KMS-11 (cell line): ENCODE results near the gene KIF26B.

Experiments used
- H2AFZ ChIP-seq: fragments of 200-600 bp; sonication (generic); 2 replicates; pipeline ENCODE4 v1.6.1; 2016; ENCODE audit warnings: antibody characterized with exemption, mixed run types, low read depth
- H3K27ac ChIP-seq: fragments of 200-600 bp; sonication (generic); 2 replicates; pipeline ENCODE4 v1.6.1; 2016; ENCODE audit warnings: mild to moderate bottlenecking, mixed run types
- H3K27me3 ChIP-seq: fragments of 200-600 bp; sonication (generic); 2 replicates; pipeline ENCODE4 v1.6.1; 2017; ENCODE audit warnings: mild to moderate bottlenecking, low read depth, mixed run types, moderate library complexity; ENCODE audit not compliant: insufficient read depth
- H3K36me3 ChIP-seq: fragments of 200-600 bp; sonication (generic); 2 replicates; pipeline ENCODE4 v1.6.1; 2017; ENCODE audit warnings: mild to moderate bottlenecking, mixed run types; ENCODE audit not compliant: insufficient read depth
- H3K4me1 ChIP-seq: fragments of 200-600 bp; sonication (generic); 2 replicates; pipeline ENCODE4 v1.6.1; 2016; ENCODE audit warnings: mild to moderate bottlenecking, low read depth, mixed run types; ENCODE audit not compliant: poor library complexity, severe bottlenecking
- H3K4me2 ChIP-seq: fragments of 200-600 bp; sonication (generic); 2 replicates; pipeline ENCODE4 v1.7.0; 2016; ENCODE audit warnings: mild to moderate bottlenecking, mixed run types
- H3K4me3 ChIP-seq: fragments of 200-600 bp; sonication (generic); IDR thresholded peaks from 2 replicates; pipeline ENCODE4 v1.6.1; 2017; ENCODE audit warnings: low read depth, low read length, mixed read lengths; ENCODE audit not compliant: insufficient read depth
- H3K79me2 ChIP-seq: fragments of 200-600 bp; sonication (generic); 2 replicates; pipeline ENCODE4 v1.6.1; 2016; ENCODE audit warnings: low read depth, mixed run types; ENCODE audit not compliant: insufficient read depth
- H3K9ac ChIP-seq: fragments of 200-600 bp; sonication (generic); 2 replicates; pipeline ENCODE4 v1.6.1; 2016; ENCODE audit warnings: mild to moderate bottlenecking, mixed run types
- H4K20me1 ChIP-seq: fragments of 200-600 bp; sonication (generic); 2 replicates; pipeline ENCODE4 v1.6.1; 2016; ENCODE audit warnings: mild to moderate bottlenecking, mixed run types; ENCODE audit not compliant: insufficient read depth
- CTCF ChIP-seq: fragments of 200-600 bp; sonication (generic); conservative IDR thresholded peaks from 2 replicates; pipeline ENCODE4 v1.6.1; 2017; ENCODE audit warnings: low read depth, mild to moderate bottlenecking, antibody characterized with exemption, low read length, moderate library complexity, mixed read lengths

Gene KIF26B

DNA sequence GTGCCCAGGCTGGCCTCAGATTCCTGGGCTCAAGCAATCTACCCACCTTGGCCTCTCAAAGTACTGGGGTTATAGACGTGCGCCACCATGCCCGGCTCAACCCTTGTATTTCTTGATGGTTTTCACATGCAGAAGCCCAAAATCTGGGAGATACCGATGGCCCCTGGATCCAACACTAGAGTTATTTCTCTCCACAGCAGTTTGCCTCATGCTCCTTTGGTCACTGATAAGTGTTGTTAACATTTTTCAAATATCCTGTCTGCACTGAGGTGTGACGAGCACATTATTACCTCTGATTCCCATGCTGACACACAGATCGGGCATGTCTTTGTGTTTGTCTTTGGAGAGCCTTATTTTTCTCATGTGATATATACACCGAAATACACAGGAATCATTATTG, 107.0 kb downstream of the KIF26B start:
- Histone ChIP-seq H3K27me3 (no peaks in the 10 kb centered on the region), H4K20me1 (no peaks in the 10 kb centered on the region)

GRCh38 chr1:245263529-245264095, 108.8 kb downstream of the KIF26B start:
- Histone ChIP-seq H3K4me2 (no peak overlapping the region), H3K79me2 (no peaks in the 10 kb centered on the region), H3K36me3 (no peaks in the 10 kb centered on the region), H3K9ac (no peak overlapping the region), H2AFZ (no peak overlapping the region), H3K4me3 (no peak overlapping the region), H3K4me1 (no peaks in the 10 kb centered on the region), H3K27ac (no peak overlapping the region), H4K20me1 (no peaks in the 10 kb centered on the region), H3K27me3 (no peaks in the 10 kb centered on the region)
- TF ChIP-seq CTCF, result no peak

More for the DNA sequence above, 107.0 kb downstream of the KIF26B start:
- no peak overlapping the region for H2AFZ ChIP-seq
- H3K79me2 ChIP-seq, result no peaks in the 10 kb centered on the region
- H3K4me1 ChIP-seq, result no peaks in the 10 kb centered on the region
- H3K27ac ChIP-seq, result no peak overlapping the region
- no peaks in the 10 kb centered on the region for H3K36me3 ChIP-seq
- no peak overlapping the region for H3K4me2 ChIP-seq
- no peak overlapping the region for H3K9ac ChIP-seq
- no peak overlapping the region for H3K4me3 ChIP-seq
- TF ChIP-seq CTCF, result no peak

DNA sequence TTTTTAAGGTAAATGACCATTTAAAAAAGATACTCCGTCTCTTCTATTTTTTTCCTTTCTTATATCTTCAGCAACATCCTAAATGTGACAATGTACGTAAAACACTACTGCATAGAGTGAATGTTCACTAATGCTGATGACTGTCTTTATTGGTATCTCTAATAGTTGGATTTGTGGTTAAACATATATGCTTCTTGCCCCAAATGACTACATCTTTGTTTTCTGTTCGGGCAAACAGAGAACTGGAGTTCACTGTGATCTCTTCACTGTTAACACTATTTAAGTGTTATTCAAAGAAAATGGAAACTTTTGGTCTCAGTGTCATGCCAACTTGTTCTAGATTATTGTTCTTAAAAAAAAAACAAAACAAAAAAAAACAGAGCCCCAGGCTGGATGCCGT, 109.4 kb downstream of the KIF26B start:
- no peak overlapping the region for H3K27ac ChIP-seq

DNA sequence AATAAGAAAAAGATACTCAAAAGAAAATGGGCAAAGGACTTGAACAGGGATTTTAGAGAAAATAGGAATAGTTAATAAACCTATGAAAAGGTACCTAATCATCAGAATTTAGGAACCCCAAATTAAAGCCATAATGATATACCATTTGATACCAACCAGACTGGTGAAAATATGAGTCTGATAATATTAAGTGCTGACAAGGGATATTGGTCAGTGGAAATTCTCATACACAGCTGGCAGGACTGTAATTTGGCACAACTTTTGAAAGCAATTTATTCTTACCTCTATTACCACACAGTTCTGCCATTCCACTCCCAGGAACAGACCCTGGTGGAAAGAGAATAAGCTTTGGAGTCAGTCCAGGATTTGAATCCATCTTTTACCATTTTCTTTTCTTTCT, 111.3 kb downstream of the KIF26B start:
- Histone ChIP-seq H3K79me2 (no peaks in the 10 kb centered on the region), H3K4me3 (no peak overlapping the region), H4K20me1 (no peaks in the 10 kb centered on the region), H3K36me3 (no peaks in the 10 kb centered on the region), H3K9ac (no peak overlapping the region), H3K27me3 (no peaks in the 10 kb centered on the region), H3K4me1 (no peaks in the 10 kb centered on the region), H3K4me2 (no peak overlapping the region), H3K27ac (no peak overlapping the region), H2AFZ (no peak overlapping the region)
- TF ChIP-seq CTCF, result no peak

More for the DNA sequence above, 109.4 kb downstream of the KIF26B start:
- Histone ChIP-seq H3K9ac (no peak overlapping the region), H3K4me1 (no peaks in the 10 kb centered on the region), H3K36me3 (no peaks in the 10 kb centered on the region), H3K79me2 (no peaks in the 10 kb centered on the region), H3K4me2 (no peak overlapping the region), H3K27me3 (no peaks in the 10 kb centered on the region), H4K20me1 (no peaks in the 10 kb centered on the region), H2AFZ (no peak overlapping the region), H3K4me3 (no peak overlapping the region)
- no peak for TF ChIP-seq CTCF
